Natural killer cell (primary cell): ENCODE results near the gene PKD1. TPM values are rescaled to one million over a fixed set of nuclear protein-coding genes. Genes with fewer than 3 reads are reported as not detected.

Experiments
- ATAC-seq, 3 donors: fragments of 150-1000 bp in 2 of 3; fragments of 200-7000 bp in 1 of 3; cut with Tn5 transposase; 1 replicate in 1 of 3; 2 replicates in 2 of 3; pipeline ENCODE4 v1.10.0; 2021; ENCODE audit warnings: mild to moderate bottlenecking in 2 of 3, moderate library complexity in 2 of 3
- DNase-seq, 2 donors: peaks; one replicate each; pipeline versions ENCODE4 v3.0.0 to v3.0.0-alpha.2; 2013 to 2021; ENCODE audit warnings: mixed read lengths in 1 of 2
- H3K27ac ChIP-seq: one replicate; pipeline ENCODE4 v1.5.1; 2013; ENCODE audit warnings: mild to moderate bottlenecking, low read length
- H3K27me3 ChIP-seq: one replicate; pipeline ENCODE4 v1.6.1; 2013; ENCODE audit warnings: low read length; ENCODE audit not compliant: control insufficient read depth, insufficient read depth
- H3K36me3 ChIP-seq: one replicate; pipeline ENCODE4 v1.6.1; 2013; ENCODE audit warnings: low read length; ENCODE audit not compliant: control insufficient read depth, insufficient read depth
- H3K4me1 ChIP-seq: one replicate; pipeline ENCODE4 v1.6.1; 2013; ENCODE audit warnings: low read length; ENCODE audit not compliant: control insufficient read depth, insufficient read depth
- H3K4me3 ChIP-seq: one replicate; pipeline ENCODE4 v1.5.1; 2013; ENCODE audit warnings: low read length
- H3K9me3 ChIP-seq: one replicate; pipeline ENCODE4 v1.6.1; 2013; ENCODE audit warnings: low read length; ENCODE audit not compliant: control insufficient read depth, insufficient read depth
- H3K27ac Mint-ChIP-seq, 2 donors: one replicate each; pipeline ENCODE4 v1.8.0; 2022; ENCODE audit warnings: mild to moderate bottlenecking in 2 of 2, mixed read lengths in 2 of 2, moderate library complexity in 1 of 2
- H3K27me3 Mint-ChIP-seq, 2 donors: one replicate each; pipeline ENCODE4 v1.8.0; 2022; ENCODE audit warnings: low read depth in 2 of 2, mixed read lengths in 2 of 2
- H3K36me3 Mint-ChIP-seq: one replicate; pipeline ENCODE4 v1.8.0; 2022; ENCODE audit warnings: mixed read lengths
- H3K4me1 Mint-ChIP-seq, 2 donors: one replicate each; pipeline ENCODE4 v1.8.0; 2022; ENCODE audit warnings: mixed read lengths in 2 of 2
- H3K4me3 Mint-ChIP-seq: one replicate; pipeline ENCODE4 v1.8.0; 2022; ENCODE audit warnings: mild to moderate bottlenecking, moderate library complexity, mixed read lengths
- H3K9me3 Mint-ChIP-seq, 2 donors: one replicate each; pipeline ENCODE4 v1.8.0; 2022; ENCODE audit warnings: mixed read lengths in 2 of 2
- CTCF ChIP-seq: fragments of 200-600 bp; IDR thresholded peaks from one replicate; pipeline ENCODE4 v1.8.0; 2022; ENCODE audit warnings: antibody characterized with exemption
- WGBS: methylation state at CpG from one replicate; pipeline ENCODE4 v1.1.7; 2013; ENCODE audit warnings: missing lambda C conversion rate; ENCODE audit not compliant: insufficient coverage; 5-methylcytosine and 5-hydroxymethylcytosine counted together
- intact Hi-C: fragments of 100-400 bp; cut with micrococcal nuclease; formaldehyde crosslinking; loops from one replicate; pipeline ENCODE4 v1.14.2; 2022
- total RNA-seq, 4 donors: library from RNA; stranded (reverse); fragments of 120-200 nt in 1 of 4; gene quantifications; one replicate each; pipeline versions ENCODE4 v1.2.3 to v1.2.4, GENCODE V29; 2013 to 2022

Gene PKD1
- total RNA-seq, 3 donors from 2014 or later (not counting 1 experiment from before 2014, with no cell fraction given): 87.0 to 105 (median 99.1) TPM

- ATAC-seq (no peak), DNase-seq (no peak)
- Mint-ChIP-seq H3K27ac (peak overlapping the region in 1 of 2 donors; percentile 71), H3K9me3 (no peaks in the 10 kb centered on the region), H3K27me3 (no peaks in the 10 kb centered on the region), H3K36me3 (no peaks in the 10 kb centered on the region), H3K4me3 (no peak overlapping the region), H3K4me1 (peaks cover 0 to 10% of the 10 kb centered on the region in 2 donors)
- no peaks in the 10 kb centered on the region for H3K27me3 ChIP-seq
- H3K4me1 ChIP-seq: peaks cover 4% of the 10 kb centered on the region
- H3K27ac ChIP-seq: no peak overlapping the region
- no peak overlapping the region for H3K4me3 ChIP-seq
- WGBS: 98% methylated on average over 12 of the region's 12 CpGs
- no peaks in the 10 kb centered on the region for H3K9me3 ChIP-seq
- peaks cover 15% of the 10 kb centered on the region for H3K36me3 ChIP-seq
- TF ChIP-seq CTCF: no peak
- intact Hi-C loops: no loop called here
Measured at GRCh38 chr16:2165861-2166260, 30.2 kb upstream of the PKD1 start.

GRCh38 chr16:2163211-2163881 lies 27.6 kb upstream of the PKD1 start:
- Histone ChIP-seq H3K4me1 (peaks cover 13% of the 10 kb centered on the region), H3K4me3 (no peak overlapping the region), H3K9me3 (no peaks in the 10 kb centered on the region), H3K27ac (no peak overlapping the region), H3K36me3 (peaks cover 15% of the 10 kb centered on the region), H3K27me3 (no peaks in the 10 kb centered on the region)
- DNase-seq (peak in 1 of 2 donors; percentile 40), ATAC-seq (no peak)
- H3K36me3 Mint-ChIP-seq: no peaks in the 10 kb centered on the region
- H3K4me1 Mint-ChIP-seq: peaks cover 0 to 16% of the 10 kb centered on the region in 2 donors
- TF ChIP-seq CTCF: no peak
- no peak overlapping the region for H3K27ac Mint-ChIP-seq
- WGBS: 95% methylated on average over 26 of the region's 26 CpGs
- intact Hi-C loops: no loop called here
- H3K27me3 Mint-ChIP-seq: no peaks in the 10 kb centered on the region
- H3K4me3 Mint-ChIP-seq: no peak overlapping the region
- no peaks in the 10 kb centered on the region for H3K9me3 Mint-ChIP-seq

- H3K4me3 ChIP-seq: no peak overlapping the region
- intact Hi-C loops: no loop called here
- H3K27ac ChIP-seq: no peak overlapping the region
- H3K36me3 Mint-ChIP-seq: no peaks in the 10 kb centered on the region
- H3K4me1 ChIP-seq: peaks cover 19% of the 10 kb centered on the region
- H3K36me3 ChIP-seq: peaks cover 12% of the 10 kb centered on the region
- no peak overlapping the region for H3K27ac Mint-ChIP-seq
- ATAC-seq (no peak), DNase-seq (no peak)
- no peak for TF ChIP-seq CTCF
- H3K9me3 ChIP-seq: no peaks in the 10 kb centered on the region
- H3K9me3 Mint-ChIP-seq: no peaks in the 10 kb centered on the region
- H3K4me1 Mint-ChIP-seq: peaks cover 0 to 18% of the 10 kb centered on the region in 2 donors
- 96% methylated on average over 13 of the region's 13 CpGs for WGBS
- no peaks in the 10 kb centered on the region for H3K27me3 Mint-ChIP-seq
- no peak overlapping the region for H3K4me3 Mint-ChIP-seq
- no peaks in the 10 kb centered on the region for H3K27me3 ChIP-seq
Measured at GRCh38 chr16:2162676-2163118, 27.0 kb upstream of the PKD1 start.

- no peaks in the 10 kb centered on the region for H3K27me3 Mint-ChIP-seq
- TF ChIP-seq CTCF: no peak
- no peak overlapping the region for H3K27ac ChIP-seq
- H3K4me3 Mint-ChIP-seq: no peak overlapping the region
- no peaks in the 10 kb centered on the region for H3K36me3 Mint-ChIP-seq
- ATAC-seq: no peak
- H3K4me1 Mint-ChIP-seq: peaks cover 6 to 26% of the 10 kb centered on the region in 2 donors
- peaks cover 9% of the 10 kb centered on the region for H3K36me3 ChIP-seq
- H3K9me3 ChIP-seq: no peaks in the 10 kb centered on the region
- no peak for DNase-seq
- no peak overlapping the region for H3K4me3 ChIP-seq
- peaks cover 25% of the 10 kb centered on the region for H3K4me1 ChIP-seq
- H3K27ac Mint-ChIP-seq: peak overlapping the region in 1 of 2 donors; percentile 30
- intact Hi-C loops: no loop called here
- 96% methylated on average over 10 of the region's 10 CpGs for WGBS
- H3K27me3 ChIP-seq: no peaks in the 10 kb centered on the region
- no peaks in the 10 kb centered on the region for H3K9me3 Mint-ChIP-seq
Measured at GRCh38 chr16:2161911-2162310, 26.2 kb upstream of the PKD1 start.
